MM.1S (cell line): Measurements from ENCODE around the gene ELMO1.
A peak's percentile ranks its signal among the peaks of the same experiment; 100 is the strongest.

ENCODE experiments used
- DNase-seq: peaks from one replicate; pipeline ENCODE4 v3.0.0-alpha.2; 2015
- H2AFZ ChIP-seq: fragments of 300-600 bp; sonication (generic); 2 replicates; pipeline ENCODE4 v1.6.0; 2016; ENCODE audit warnings: antibody characterized with exemption, low read length
- H3F3A ChIP-seq: fragments of 300-600 bp; sonication (generic); 2 replicates; pipeline ENCODE4 v1.6.1; 2016; ENCODE audit warnings: mild to moderate bottlenecking, antibody characterized with exemption, low read length, moderate library complexity, mixed read lengths; ENCODE audit not compliant: insufficient read depth
- H3K27ac ChIP-seq: fragments of 300-600 bp; sonication (generic); 2 replicates; pipeline ENCODE4 v1.5.1; 2016; ENCODE audit warnings: mild to moderate bottlenecking, low read length
- H3K27me3 ChIP-seq: fragments of 300-600 bp; sonication (generic); replicated peaks from 2 replicates; pipeline ENCODE4 v1.6.0; 2016; ENCODE audit warnings: low read length; ENCODE audit not compliant: insufficient read depth
- H3K36me3 ChIP-seq: fragments of 300-600 bp; sonication (generic); replicated peaks from 2 replicates; pipeline ENCODE4 v1.6.1; 2016; ENCODE audit warnings: mild to moderate bottlenecking, low read length, mixed read lengths; ENCODE audit not compliant: insufficient read depth
- H3K4me1 ChIP-seq: fragments of 300-600 bp; sonication (generic); 2 replicates; pipeline ENCODE4 v1.6.1; 2016; ENCODE audit warnings: low read length, mixed read lengths
- H3K4me2 ChIP-seq: fragments of 300-600 bp; sonication (generic); 2 replicates; pipeline ENCODE4 v1.6.0; 2016; ENCODE audit warnings: low read depth, low read length
- H3K4me3 ChIP-seq: fragments of 300-600 bp; sonication (generic); 2 replicates; pipeline ENCODE4 v1.5.1; 2016; ENCODE audit warnings: low read length, mixed read lengths
- H3K79me2 ChIP-seq: fragments of 300-600 bp; sonication (generic); 2 replicates; pipeline ENCODE4 v1.6.1; 2016; ENCODE audit warnings: mixed run types, low read length, mixed read lengths
- H3K9ac ChIP-seq: fragments of 300-600 bp; sonication (generic); 2 replicates; pipeline ENCODE4 v1.6.1; 2016; ENCODE audit warnings: low read length, mixed read lengths
- H3K9me2 ChIP-seq: fragments of 300-600 bp; sonication (generic); replicated peaks from 2 replicates; pipeline ENCODE4 v1.6.1; 2016; ENCODE audit warnings: mild to moderate bottlenecking, low read length, mixed read lengths; ENCODE audit not compliant: insufficient read depth
- H3K9me3 ChIP-seq: fragments of 300-600 bp; sonication (generic); replicated peaks from 2 replicates; pipeline ENCODE4 v1.6.1; 2016; ENCODE audit warnings: mild to moderate bottlenecking, low read length, mixed read lengths; ENCODE audit not compliant: insufficient read depth
- H4K20me1 ChIP-seq: fragments of 300-600 bp; sonication (generic); 2 replicates; pipeline ENCODE4 v1.6.1; 2016; ENCODE audit warnings: mild to moderate bottlenecking, low read length, moderate library complexity, mixed read lengths; ENCODE audit not compliant: insufficient read depth
- EZH2 ChIP-seq: fragments of 300-600 bp; sonication (generic); optimal IDR thresholded peaks from 2 replicates; pipeline ENCODE3; 2017; ENCODE audit warnings: low read depth, mild to moderate bottlenecking, antibody characterized with exemption, low read length, mixed read lengths
- EZH2phosphoT487 ChIP-seq: fragments of 300-600 bp; sonication (generic); IDR thresholded peaks from 2 replicates; pipeline ENCODE4 v1.6.1; 2018; ENCODE audit warnings: antibody characterized with exemption, low read length
- TF ChIP-seq, protein P1 (sequence below): fragments of 300-600 bp; sonication (generic); IDR thresholded peaks from 2 replicates; pipeline ENCODE4 v1.5.1; 2016; ENCODE audit warnings: antibody characterized with exemption, low read length, mixed read lengths

ELMO1 gene

DNA sequence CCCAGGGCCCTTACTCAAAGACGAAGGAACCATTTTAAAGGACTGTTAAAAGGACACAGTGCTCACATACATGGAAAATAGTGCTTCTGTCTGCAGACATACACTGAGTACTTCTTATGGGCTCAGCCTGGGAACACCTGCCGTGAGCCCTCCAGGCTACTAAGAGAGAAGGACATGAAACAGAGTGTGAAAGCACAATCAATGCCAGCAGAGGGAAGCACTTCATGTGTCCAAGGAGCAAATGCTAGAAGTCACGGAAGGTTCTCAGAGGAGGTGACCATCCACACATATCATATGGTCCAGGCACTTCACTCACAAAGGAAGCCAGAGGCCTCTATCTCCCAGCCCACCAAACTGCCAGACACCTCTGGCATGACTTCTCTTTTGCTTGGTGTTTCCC, 15.5 kb downstream of the ELMO1 start:
- DNase-seq = no peak
- Histone ChIP-seq H3K27ac (no peak overlapping the region), H3F3A (no peaks in the 10 kb centered on the region), H3K9me2 (no peaks in the 10 kb centered on the region), H2AFZ (no peak overlapping the region), H3K36me3 (no peaks in the 10 kb centered on the region), H3K27me3 (no peaks in the 10 kb centered on the region), H3K4me2 (no peak overlapping the region), H3K4me3 (no peak overlapping the region), H3K9me3 (no peaks in the 10 kb centered on the region), H4K20me1 (no peaks in the 10 kb centered on the region), H3K4me1 (no peaks in the 10 kb centered on the region), H3K9ac (no peak overlapping the region), H3K79me2 (no peaks in the 10 kb centered on the region)
- TF ChIP-seq, protein P1, sequence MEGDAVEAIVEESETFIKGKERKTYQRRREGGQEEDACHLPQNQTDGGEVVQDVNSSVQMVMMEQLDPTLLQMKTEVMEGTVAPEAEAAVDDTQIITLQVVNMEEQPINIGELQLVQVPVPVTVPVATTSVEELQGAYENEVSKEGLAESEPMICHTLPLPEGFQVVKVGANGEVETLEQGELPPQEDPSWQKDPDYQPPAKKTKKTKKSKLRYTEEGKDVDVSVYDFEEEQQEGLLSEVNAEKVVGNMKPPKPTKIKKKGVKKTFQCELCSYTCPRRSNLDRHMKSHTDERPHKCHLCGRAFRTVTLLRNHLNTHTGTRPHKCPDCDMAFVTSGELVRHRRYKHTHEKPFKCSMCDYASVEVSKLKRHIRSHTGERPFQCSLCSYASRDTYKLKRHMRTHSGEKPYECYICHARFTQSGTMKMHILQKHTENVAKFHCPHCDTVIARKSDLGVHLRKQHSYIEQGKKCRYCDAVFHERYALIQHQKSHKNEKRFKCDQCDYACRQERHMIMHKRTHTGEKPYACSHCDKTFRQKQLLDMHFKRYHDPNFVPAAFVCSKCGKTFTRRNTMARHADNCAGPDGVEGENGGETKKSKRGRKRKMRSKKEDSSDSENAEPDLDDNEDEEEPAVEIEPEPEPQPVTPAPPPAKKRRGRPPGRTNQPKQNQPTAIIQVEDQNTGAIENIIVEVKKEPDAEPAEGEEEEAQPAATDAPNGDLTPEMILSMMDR = 0 out of 2 replicates have a peak, but pooled peaks have one; percentile 3
- TF ChIP-seq EZH2 = no peak

DNA sequence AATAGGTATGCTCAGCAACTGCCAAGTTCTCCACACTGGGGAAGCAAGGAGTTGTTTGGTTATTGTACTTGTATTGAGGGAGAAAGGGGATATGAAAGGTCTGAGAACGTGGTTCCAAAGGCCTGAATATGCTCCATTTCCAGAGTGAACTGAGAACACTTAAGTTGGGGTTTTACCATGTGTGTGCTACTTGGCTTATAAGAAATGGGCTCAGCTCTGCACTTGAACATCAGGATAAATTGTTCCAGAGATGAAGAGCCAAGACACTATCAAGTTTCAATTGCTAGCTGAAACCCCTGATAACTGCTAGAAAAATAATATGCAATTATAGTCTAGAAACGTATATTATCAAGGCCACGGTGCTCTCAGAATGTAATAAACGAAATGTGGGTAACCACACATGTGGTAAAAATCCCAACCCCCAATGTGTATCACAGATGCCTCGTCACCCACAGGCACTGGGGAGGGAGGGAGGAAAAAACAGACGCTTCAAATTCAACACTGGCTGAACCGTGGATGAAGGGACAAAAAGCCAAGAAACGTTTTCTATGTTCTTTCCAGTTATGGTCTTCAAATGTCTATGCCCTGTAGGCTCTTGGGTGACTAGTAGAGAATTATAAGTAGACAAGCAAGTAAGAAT, 16.3 kb downstream of the ELMO1 start:
- H3K27ac ChIP-seq = no peak overlapping the region
- H3K27me3 ChIP-seq = no peaks in the 10 kb centered on the region
- no peaks in the 10 kb centered on the region for H3K4me1 ChIP-seq
- no peak for DNase-seq
- no peak overlapping the region for H3K4me3 ChIP-seq
- no peaks in the 10 kb centered on the region for H3K36me3 ChIP-seq
- H3K79me2 ChIP-seq = no peaks in the 10 kb centered on the region
- TF ChIP-seq, protein P1 = no peak
- TF ChIP-seq EZH2phosphoT487 = no peak
- TF ChIP-seq EZH2 = no peak
- no peak overlapping the region for H3K4me2 ChIP-seq
- H3K9me2 ChIP-seq = no peaks in the 10 kb centered on the region
- no peak overlapping the region for H2AFZ ChIP-seq
- no peaks in the 10 kb centered on the region for H4K20me1 ChIP-seq
- no peak overlapping the region for H3K9ac ChIP-seq
- no peaks in the 10 kb centered on the region for H3F3A ChIP-seq
- H3K9me3 ChIP-seq = no peaks in the 10 kb centered on the region

DNA sequence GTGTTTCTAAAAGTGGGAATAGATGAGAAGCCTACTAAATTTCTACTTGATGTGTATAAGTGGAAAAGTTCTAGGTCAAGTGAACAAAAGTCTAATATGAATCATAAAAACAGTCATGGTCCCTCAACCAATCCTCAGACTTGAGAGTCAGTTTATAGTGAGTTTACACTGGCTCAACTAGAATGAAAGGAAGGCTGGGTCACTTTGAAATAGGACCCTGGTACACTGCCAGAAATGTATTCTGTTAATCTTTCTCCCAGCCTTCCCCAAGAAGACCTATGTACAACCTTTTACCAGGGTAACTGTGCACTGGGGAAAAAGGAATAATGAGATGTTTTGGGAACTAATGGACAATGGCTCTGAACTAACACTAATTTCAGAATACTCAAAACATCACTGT, 17.3 kb downstream of the ELMO1 start:
- Histone ChIP-seq H3K4me2 (no peak overlapping the region), H2AFZ (no peak overlapping the region), H4K20me1 (no peaks in the 10 kb centered on the region), H3K4me3 (no peak overlapping the region), H3K4me1 (no peaks in the 10 kb centered on the region), H3K79me2 (no peaks in the 10 kb centered on the region), H3K27me3 (no peaks in the 10 kb centered on the region), H3K9me2 (no peaks in the 10 kb centered on the region), H3K9me3 (no peaks in the 10 kb centered on the region), H3K36me3 (no peaks in the 10 kb centered on the region), H3F3A (no peaks in the 10 kb centered on the region), H3K27ac (no peak overlapping the region), H3K9ac (no peak overlapping the region)
- DNase-seq = no peak
- TF ChIP-seq, protein P1 = no peak
- no peak for TF ChIP-seq EZH2
- no peak for TF ChIP-seq EZH2phosphoT487
